ENCODE data around the gene COL27A1. TPM values are rescaled to one million over a fixed set of nuclear protein-coding genes. Genes with fewer than 3 reads are reported as not detected.

Gene COL27A1
- total and polyA plus RNA-seq, 2 experiments from 2014 or later, result 10.5 to 18.0 TPM

GRCh38 chr9:114123031-114123977, 32.0 kb upstream of the COL27A1 start:
- H3K4me1 Mint-ChIP-seq, result peaks cover 9% of the 10 kb centered on the region
- Histone ChIP-seq H3K4me3 (no peak overlapping the region), H3K27ac (ENCODE audit: low read depth) (no peak overlapping the region)

More at GRCh38 chr9:114123031-114123977, 32.0 kb upstream of the COL27A1 start:
- H3K27me3 Mint-ChIP-seq (ENCODE audit: insufficient read depth, low read depth, poor library complexity), result peaks cover 10% of the 10 kb centered on the region
- no peaks in the 10 kb centered on the region for H3K9me3 Mint-ChIP-seq
- Histone ChIP-seq H2AFZ (no peak overlapping the region), H3K79me2 (replicated peaks; ENCODE audit: insufficient read depth) (no peaks in the 10 kb centered on the region), H3K9me2 (ENCODE audit: insufficient read depth) (no peaks in the 10 kb centered on the region), H3F3A (replicated peaks; ENCODE audit: low read depth) (no peaks in the 10 kb centered on the region), H3K27me3 (ENCODE audit: insufficient read depth) (no peaks in the 10 kb centered on the region), H4K20me1 (replicated peaks; ENCODE audit: insufficient read depth) (no peaks in the 10 kb centered on the region), H3K36me3 (ENCODE audit: insufficient read depth) (no peaks in the 10 kb centered on the region), H3K4me1 (ENCODE audit: insufficient read depth) (no peaks in the 10 kb centered on the region), H3K4me2 (no peak overlapping the region)
- H3K36me3 Mint-ChIP-seq (ENCODE audit: low read depth), result no peaks in the 10 kb centered on the region; the same call in 2 of the 3 replicates
- H3K4me3 Mint-ChIP-seq, result no peak overlapping the region
- no peak for ATAC-seq
- TF ChIP-seq CREB1 (CRISPR knock-in tag; IDR thresholded peaks at IDR 0.05; ENCODE audit: low read depth) (no peak), NANOG (IDR thresholded peaks at IDR 0.05; ENCODE audit: borderline replicate concordance) (no peak), ZNF331 (CRISPR knock-in tag; IDR thresholded peaks at IDR 0.05; ENCODE audit: low read depth) (no peak), STAT1 (IDR thresholded peaks at IDR 0.05; ENCODE audit: unreplicated experiment) (no peak), POLR2AphosphoS5 (IDR thresholded peaks at IDR 0.05; ENCODE audit: low read depth) (no peak), ETS1 (IDR thresholded peaks at IDR 0.05) (no peak), JUNB (IDR thresholded peaks at IDR 0.05; ENCODE audit: unreplicated experiment) (no peak), ZNF114 (CRISPR knock-in tag; IDR thresholded peaks at IDR 0.05) (no peak), EZH2 (IDR thresholded peaks at IDR 0.05; ENCODE audit: low read depth, unreplicated experiment) (no peak), ZNF462 (CRISPR knock-in tag; IDR thresholded peaks at IDR 0.05) (no peak), REST (IDR thresholded peaks at IDR 0.05; ENCODE audit: unreplicated experiment) (no peak), EZH2phosphoT487 (IDR thresholded peaks at IDR 0.05; ENCODE audit: unreplicated experiment) (no peak), CTCF (conservative IDR thresholded peaks at IDR 0.05; ENCODE audit: low read depth in 2 of 2) (no peak)
- no peak for DNase-seq (ENCODE audit: low spot score)
- no peak overlapping the region for H3K27ac Mint-ChIP-seq

All from GM23338 (cell line).